Neural progenitor cell (in vitro differentiated cells): Measurements from ENCODE around the gene ASXL1.

Experiments used
- EZH2 ChIP-seq: fragments of 200-600 bp; sonication (generic); IDR thresholded peaks from 2 replicates; pipeline ENCODE4 v1.6.1; 2017; ENCODE audit warnings: antibody characterized with exemption, mild to moderate bottlenecking, moderate library complexity
- EZH2phosphoT487 ChIP-seq: fragments of 200-600 bp; sonication (generic); IDR thresholded peaks from 2 replicates; pipeline ENCODE4 v1.6.1; 2017; ENCODE audit warnings: antibody characterized with exemption
- TF ChIP-seq, protein P1 (sequence below): fragments of 200-600 bp; sonication (generic); IDR thresholded peaks from 2 replicates; pipeline ENCODE4 v1.5.1; 2017; ENCODE audit warnings: antibody characterized with exemption, mild to moderate bottlenecking

- TF ChIP-seq EZH2phosphoT487 (no peak), EZH2 (no peak)
- TF ChIP-seq, protein P1, sequence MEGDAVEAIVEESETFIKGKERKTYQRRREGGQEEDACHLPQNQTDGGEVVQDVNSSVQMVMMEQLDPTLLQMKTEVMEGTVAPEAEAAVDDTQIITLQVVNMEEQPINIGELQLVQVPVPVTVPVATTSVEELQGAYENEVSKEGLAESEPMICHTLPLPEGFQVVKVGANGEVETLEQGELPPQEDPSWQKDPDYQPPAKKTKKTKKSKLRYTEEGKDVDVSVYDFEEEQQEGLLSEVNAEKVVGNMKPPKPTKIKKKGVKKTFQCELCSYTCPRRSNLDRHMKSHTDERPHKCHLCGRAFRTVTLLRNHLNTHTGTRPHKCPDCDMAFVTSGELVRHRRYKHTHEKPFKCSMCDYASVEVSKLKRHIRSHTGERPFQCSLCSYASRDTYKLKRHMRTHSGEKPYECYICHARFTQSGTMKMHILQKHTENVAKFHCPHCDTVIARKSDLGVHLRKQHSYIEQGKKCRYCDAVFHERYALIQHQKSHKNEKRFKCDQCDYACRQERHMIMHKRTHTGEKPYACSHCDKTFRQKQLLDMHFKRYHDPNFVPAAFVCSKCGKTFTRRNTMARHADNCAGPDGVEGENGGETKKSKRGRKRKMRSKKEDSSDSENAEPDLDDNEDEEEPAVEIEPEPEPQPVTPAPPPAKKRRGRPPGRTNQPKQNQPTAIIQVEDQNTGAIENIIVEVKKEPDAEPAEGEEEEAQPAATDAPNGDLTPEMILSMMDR, result no peak
Measured at GRCh38 chr20:32418376-32418775, 60.2 kb downstream of the ASXL1 start.
